Gastroesophageal sphincter (tissue), 3 donors: Measurements from ENCODE around the gene PYGB.

Source experiments
- POLR2AphosphoS5 ChIP-seq: sonication (generic); formaldehyde crosslinking; IDR thresholded peaks from one replicate; pipeline ENCODE4 v1.6.1; 2017; ENCODE audit warnings: antibody characterized with exemption
- TF ChIP-seq, protein P1 (sequence below), 4 experiments: fragments of 200-600 bp in 2 of 4; fragments of 450-650 bp in 2 of 4; sonication (generic) in 1 of 4; IDR thresholded peaks; one replicate each; pipeline ENCODE4 v1.5.1; 2017 to 2019; ENCODE audit warnings: antibody characterized with exemption in 4 of 4, mild to moderate bottlenecking in 2 of 4, moderate library complexity in 2 of 4

DNA sequence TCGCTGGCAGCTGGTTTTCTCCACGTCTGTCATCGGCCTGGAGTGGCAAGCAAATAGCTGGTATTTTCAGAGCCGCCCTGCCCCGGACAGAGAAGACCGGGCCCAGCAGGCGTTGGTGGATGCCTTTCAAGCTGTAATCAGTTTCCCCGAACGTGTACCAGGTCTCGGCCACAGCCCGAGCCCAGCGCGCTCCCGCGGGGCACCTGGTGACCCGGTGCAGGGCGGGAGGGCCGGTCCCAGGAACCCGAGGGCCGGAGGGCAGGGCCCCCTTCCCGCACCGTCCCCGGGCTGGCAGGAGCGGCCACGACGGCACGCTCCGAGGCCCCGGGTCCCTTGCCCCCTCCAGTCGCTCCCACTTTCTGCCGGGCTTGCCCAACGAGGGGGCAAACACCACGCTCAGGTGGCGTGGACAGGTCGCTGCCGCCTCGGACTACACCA lies 348 bp upstream of the PYGB start:
- TF ChIP-seq, protein P1, sequence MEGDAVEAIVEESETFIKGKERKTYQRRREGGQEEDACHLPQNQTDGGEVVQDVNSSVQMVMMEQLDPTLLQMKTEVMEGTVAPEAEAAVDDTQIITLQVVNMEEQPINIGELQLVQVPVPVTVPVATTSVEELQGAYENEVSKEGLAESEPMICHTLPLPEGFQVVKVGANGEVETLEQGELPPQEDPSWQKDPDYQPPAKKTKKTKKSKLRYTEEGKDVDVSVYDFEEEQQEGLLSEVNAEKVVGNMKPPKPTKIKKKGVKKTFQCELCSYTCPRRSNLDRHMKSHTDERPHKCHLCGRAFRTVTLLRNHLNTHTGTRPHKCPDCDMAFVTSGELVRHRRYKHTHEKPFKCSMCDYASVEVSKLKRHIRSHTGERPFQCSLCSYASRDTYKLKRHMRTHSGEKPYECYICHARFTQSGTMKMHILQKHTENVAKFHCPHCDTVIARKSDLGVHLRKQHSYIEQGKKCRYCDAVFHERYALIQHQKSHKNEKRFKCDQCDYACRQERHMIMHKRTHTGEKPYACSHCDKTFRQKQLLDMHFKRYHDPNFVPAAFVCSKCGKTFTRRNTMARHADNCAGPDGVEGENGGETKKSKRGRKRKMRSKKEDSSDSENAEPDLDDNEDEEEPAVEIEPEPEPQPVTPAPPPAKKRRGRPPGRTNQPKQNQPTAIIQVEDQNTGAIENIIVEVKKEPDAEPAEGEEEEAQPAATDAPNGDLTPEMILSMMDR (IDR thresholded peaks at IDR 0.05), result no peak
- no peak for TF ChIP-seq POLR2AphosphoS5
